H1 (cell line): Measurements from ENCODE around the gene ADAMTS8. TPM values are rescaled to one million over a fixed set of nuclear protein-coding genes. Genes with fewer than 3 reads are reported as not detected.

Source experiments
- CTCF ChIA-PET: fragments of 300-600 bp; sonication (Branson Sonifier 250); formaldehyde crosslinking; loops from one replicate; lab custom pipeline; 2021; ENCODE audit not compliant: partially characterized antibody; lab: Charles Lee
- POLR2A ChIA-PET: fragments of 300-600 bp; sonication (Branson Sonifier 250); formaldehyde crosslinking; loops from one replicate; lab custom pipeline; 2021; ENCODE audit warnings: inconsistent platforms; ENCODE audit not compliant: partially characterized antibody; lab: Charles Lee
- DNase-seq, 2 experiments: peaks; one replicate each; pipeline versions ENCODE4 v3.0.0 to v3.0.0-alpha.2; 2010 to 2022; ENCODE audit warnings: low spot score in 2 of 2, low read depth in 1 of 2, mixed read lengths in 1 of 2
- FAIRE-seq: peaks from 2 replicates; lab custom pipeline; 2011; peaks lifted over from hg19 to GRCh38; lab: Jason Lieb, UNC
- H2AFZ ChIP-seq: 2 replicates; pipeline ENCODE4 v1.8.1; 2012; ENCODE audit warnings: low read length, inconsistent platforms
- H2AK5ac ChIP-seq: 2 replicates; pipeline ENCODE4 v1.6.1; 2013; ENCODE audit warnings: low read depth, low read length
- H2BK120ac ChIP-seq: replicated peaks from 2 replicates; pipeline ENCODE3; 2013; ENCODE audit warnings: low read depth, low read length, inconsistent platforms
- H2BK12ac ChIP-seq: 2 replicates; pipeline ENCODE4 v1.6.1; 2013; ENCODE audit warnings: low read depth, low read length
- H2BK15ac ChIP-seq: 2 replicates; pipeline ENCODE4 v1.6.1; 2013; ENCODE audit warnings: low read length
- H2BK20ac ChIP-seq: 2 replicates; pipeline ENCODE4 v1.6.1; 2013; ENCODE audit warnings: low read length
- H2BK5ac ChIP-seq: 2 replicates; pipeline ENCODE4 v1.6.1; 2013; ENCODE audit warnings: low read depth, low read length
- H3K14ac ChIP-seq: 2 replicates; pipeline ENCODE4 v1.6.1; 2013; ENCODE audit warnings: inconsistent platforms; ENCODE audit not compliant: insufficient read length
- H3K18ac ChIP-seq: 2 replicates; pipeline ENCODE4 v1.6.1; 2013; ENCODE audit warnings: low read length; ENCODE audit errors: extremely low read depth
- H3K23ac ChIP-seq: 2 replicates; pipeline ENCODE4 v1.6.1; 2013; ENCODE audit warnings: inconsistent platforms; ENCODE audit not compliant: insufficient read length
- H3K23me2 ChIP-seq: 2 replicates; pipeline ENCODE4 v1.6.1; 2013; ENCODE audit warnings: low read depth, low read length
- H3K27ac ChIP-seq: 2 replicates; pipeline ENCODE4 v1.6.1; 2011; ENCODE audit warnings: low read depth, low read length, inconsistent platforms
- H3K27me3 ChIP-seq, 4 experiments: replicated peaks in 1 of 4; 1 replicate in 1 of 4; 2 replicates in 3 of 4; pipeline versions ENCODE4 v1.6.1 to v1.8.1; 2011 to 2013; ENCODE audit warnings: low read length in 3 of 4, mild to moderate bottlenecking in 3 of 4, inconsistent platforms in 2 of 4, mixed read lengths in 2 of 4, moderate library complexity in 1 of 4; ENCODE audit not compliant: control insufficient read depth in 3 of 4, insufficient read depth in 3 of 4; ENCODE audit errors: extremely low read depth in 1 of 4
- H3K36me3 ChIP-seq, 4 experiments: 2 replicates each; pipeline versions ENCODE4 v1.6.1 to v1.8.1; 2011 to 2013; ENCODE audit warnings: mild to moderate bottlenecking in 4 of 4, low read length in 3 of 4, moderate library complexity in 2 of 4, control low read depth in 1 of 4, inconsistent platforms in 1 of 4; ENCODE audit not compliant: insufficient read depth in 4 of 4, control insufficient read depth in 2 of 4
- H3K4ac ChIP-seq: replicated peaks from 2 replicates; pipeline ENCODE3; 2013; ENCODE audit warnings: low read length, low read depth, mixed read lengths, inconsistent platforms; ENCODE audit not compliant: insufficient read length
- H3K4me1 ChIP-seq, 4 experiments: replicated peaks in 1 of 4; 1 replicate in 1 of 4; 2 replicates in 3 of 4; pipeline versions ENCODE4 v1.6.1 to v1.8.1; 2011 to 2013; ENCODE audit warnings: low read length in 3 of 4, inconsistent platforms in 2 of 4, mixed read lengths in 1 of 4; ENCODE audit not compliant: insufficient read depth in 4 of 4, control insufficient read depth in 3 of 4
- H3K4me2 ChIP-seq, 2 experiments: 2 replicates each; pipeline versions ENCODE4 v1.6.1 to v1.8.1; 2011 to 2013; ENCODE audit warnings: low read depth in 2 of 2, low read length in 2 of 2, control low read depth in 1 of 2, inconsistent platforms in 1 of 2, mild to moderate bottlenecking in 1 of 2; ENCODE audit not compliant: insufficient read depth in 1 of 2
- H3K4me3 ChIP-seq, 4 experiments: fragments of 200-600, 300-600 bp in 1 of 4; sonication (generic), shearing (Covaris generic), sonication (Bioruptor Twin) in 1 of 4; 2 replicates each; pipeline versions ENCODE4 v1.5.1 to v1.8.1; 2011 to 2016; ENCODE audit warnings: low read length in 4 of 4, low read depth in 3 of 4, control low read depth in 2 of 4, inconsistent platforms in 2 of 4, mild to moderate bottlenecking in 2 of 4, mixed read lengths in 1 of 4, moderate library complexity in 1 of 4; ENCODE audit not compliant: insufficient read depth in 2 of 4; ENCODE audit errors: extremely low read depth in 1 of 4
- H3K56ac ChIP-seq: replicated peaks from 2 replicates; pipeline ENCODE3; 2013; ENCODE audit warnings: low read depth, mild to moderate bottlenecking, mixed read lengths, low read length, inconsistent platforms; ENCODE audit not compliant: insufficient read length
- H3K79me1 ChIP-seq: 2 replicates; pipeline ENCODE4 v1.6.1; 2013; ENCODE audit warnings: low read depth, low read length, control low read depth
- H3K79me2 ChIP-seq, 2 experiments: 2 replicates each; pipeline versions ENCODE4 v1.6.1 to v1.8.1; 2012 to 2013; ENCODE audit warnings: low read length in 2 of 2, mild to moderate bottlenecking in 2 of 2, inconsistent platforms in 1 of 2; ENCODE audit not compliant: insufficient read depth in 2 of 2, control insufficient read depth in 1 of 2
- H3K9ac ChIP-seq, 4 experiments: replicated peaks in 1 of 4; 1 replicate in 1 of 4; 2 replicates in 3 of 4; pipeline versions ENCODE4 v1.6.1 to v1.8.1; 2011 to 2013; ENCODE audit warnings: low read depth in 3 of 4, low read length in 3 of 4, control low read depth in 2 of 4, mild to moderate bottlenecking in 2 of 4, moderate library complexity in 2 of 4, inconsistent platforms in 1 of 4; ENCODE audit errors: extremely low read depth in 1 of 4
- H3K9me3 ChIP-seq, 2 experiments: 2 replicates each; pipeline versions ENCODE4 v1.6.1 to v1.8.1; 2012 to 2013; ENCODE audit warnings: mild to moderate bottlenecking in 2 of 2, moderate library complexity in 2 of 2, control low read depth in 1 of 2, inconsistent platforms in 1 of 2, low read depth in 1 of 2, low read length in 1 of 2, mixed read lengths in 1 of 2; ENCODE audit not compliant: insufficient read depth in 2 of 2
- H4K20me1 ChIP-seq, 2 experiments: replicated peaks in 1 of 2; 2 replicates each; pipeline versions ENCODE3 to v1.8.1; 2011 to 2013; ENCODE audit warnings: inconsistent platforms in 2 of 2, low read length in 2 of 2, mild to moderate bottlenecking in 1 of 2; ENCODE audit not compliant: insufficient read depth in 2 of 2, control insufficient read depth in 1 of 2
- H4K5ac ChIP-seq: 2 replicates; pipeline ENCODE4 v1.6.1; 2013; ENCODE audit warnings: low read length, low read depth, mixed read lengths, inconsistent platforms; ENCODE audit not compliant: insufficient read length
- H4K8ac ChIP-seq: 2 replicates; pipeline ENCODE4 v1.8.0; 2013; ENCODE audit warnings: mild to moderate bottlenecking, moderate library complexity, low read length, inconsistent platforms; ENCODE audit not compliant: insufficient read depth; ENCODE audit errors: extremely low read depth
- H4K91ac ChIP-seq: replicated peaks from 2 replicates; pipeline ENCODE3; 2013; ENCODE audit warnings: low read length, mixed read lengths, inconsistent platforms; ENCODE audit not compliant: insufficient read length
- EP300 ChIP-seq, 2 experiments: IDR thresholded peaks; 1 replicate in 1 of 2; 2 replicates in 1 of 2; pipeline ENCODE4 v1.6.1; 2011 to 2012; ENCODE audit warnings: low read depth in 2 of 2, low read length in 2 of 2, mild to moderate bottlenecking in 2 of 2, borderline replicate concordance in 1 of 2, inconsistent platforms in 1 of 2, moderate library complexity in 1 of 2
- FOSL1 ChIP-seq: IDR thresholded peaks from 2 replicates; pipeline ENCODE4 v1.6.1; 2011; ENCODE audit warnings: mild to moderate bottlenecking, low read depth, low read length, moderate library complexity; ENCODE audit not compliant: insufficient read depth
- NANOG ChIP-seq: IDR thresholded peaks from 2 replicates; pipeline ENCODE4 v1.6.1; 2011; ENCODE audit warnings: low read length, low read depth, mild to moderate bottlenecking, inconsistent platforms; ENCODE audit not compliant: insufficient read depth, poor library complexity, severe bottlenecking
- RXRA ChIP-seq: IDR thresholded peaks from 2 replicates; pipeline ENCODE4 v1.6.1; 2011; ENCODE audit warnings: low read depth, mild to moderate bottlenecking, low read length, moderate library complexity; ENCODE audit not compliant: insufficient read depth
- SIN3A ChIP-seq, 2 experiments: IDR thresholded peaks in 1 of 2; conservative IDR thresholded peaks in 1 of 2; 2 replicates each; pipeline ENCODE4 v1.6.1; 2011 to 2012; ENCODE audit warnings: low read length in 2 of 2, improper control_type of control experiment in 1 of 2, low read depth in 1 of 2, mild to moderate bottlenecking in 1 of 2
- SUZ12 ChIP-seq: fragments of 200-600 bp; sonication (generic); IDR thresholded peaks from 2 replicates; pipeline ENCODE4 v1.6.1; 2012; ENCODE audit warnings: mild to moderate bottlenecking, inconsistent platforms, low read length, moderate library complexity, mixed read lengths
- TBP ChIP-seq: IDR thresholded peaks from 2 replicates; pipeline ENCODE4 v1.6.1; 2011; ENCODE audit warnings: low read depth, low read length, improper control_type of control experiment
- TEAD4 ChIP-seq: IDR thresholded peaks from 2 replicates; pipeline ENCODE4 v1.6.1; 2012; ENCODE audit warnings: low read depth, low read length, inconsistent platforms, mixed read lengths
- whole genome bisulfite sequencing, 2 experiments: shearing (Covaris generic) in 1 of 2; methylation state at CpG; one replicate each; pipeline versions ENCODE4 v1.1.6 to v1.1.7; 2013 to 2015; ENCODE audit warnings: low lambda C conversion rate in 2 of 2, mixed read lengths in 2 of 2, inconsistent platforms in 1 of 2, low coverage in 1 of 2, missing lambda C conversion rate in 1 of 2; ENCODE audit not compliant: insufficient replicate concordance in 2 of 2, insufficient coverage in 1 of 2, insufficient read length in 1 of 2; ENCODE audit errors: extremely low coverage in 1 of 2, missing lambda C conversion rate in 1 of 2; 5-methylcytosine and 5-hydroxymethylcytosine counted together
- polyA plus RNA-seq, 7 experiments: library from polyadenylated mRNA; depleted of rRNA in 3 of 7; stranded (reverse) in 5 of 7; unstranded in 2 of 7; fragments of >200 nt in 5 of 7; fragments of 200-250 nt in 2 of 7; gene quantifications; 1 replicate in 5 of 7; 2 replicates in 1 of 7; 4 replicates in 1 of 7; pipeline versions ENCODE4 v1.2.1 to v1.2.3, GENCODE V29; 2011 to 2013; ENCODE audit warnings: missing spikeins in 2 of 7, mixed read lengths in 2 of 7
- total RNA-seq: library from RNA; stranded (reverse); fragmentation: NEBNext Ultra II Directional; extraction: Animal tissue kit (Norgen Biotek cat#: 25700); gene quantifications from 2 replicates; pipeline ENCODE4 v1.2.1, GENCODE V29; 2021
- TF ChIP-seq, protein P1 (sequence below): IDR thresholded peaks from 2 replicates; pipeline ENCODE4 v1.6.1; 2012; ENCODE audit warnings: inconsistent platforms

ADAMTS8 gene
- total and polyA plus RNA-seq, 2 of the 8 experiments (the other 6 are each of a cell fraction or from before 2014, with no cell fraction given), result 9.3 to 16.6 TPM

DNA sequence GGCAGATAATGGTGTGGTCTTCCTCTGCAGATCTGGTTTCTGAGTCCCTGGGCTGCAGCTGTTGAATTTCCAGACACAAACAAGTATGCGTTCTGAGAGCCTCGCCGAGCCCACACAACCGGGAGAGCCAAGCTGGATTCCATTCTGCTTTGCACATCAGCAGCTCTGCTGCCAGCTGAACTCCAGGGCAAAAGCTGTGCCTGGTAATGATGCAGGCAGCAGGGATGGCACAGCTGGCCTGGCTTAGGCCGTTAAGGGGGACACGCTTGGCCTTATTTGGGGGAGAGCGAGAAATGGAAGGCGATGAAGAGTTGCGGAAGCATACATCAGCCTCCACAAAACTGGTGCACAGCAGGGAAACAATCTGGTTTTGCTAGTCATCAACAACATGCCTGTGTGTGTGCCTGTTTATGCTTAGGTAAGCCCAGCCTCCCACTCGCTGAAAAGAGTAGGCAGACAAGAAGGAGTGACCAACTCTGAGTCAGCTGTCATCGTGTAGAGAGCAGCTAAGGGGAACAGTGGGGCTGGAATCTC is 25.1 kb downstream of the ADAMTS8 start:
- peak overlapping the region; percentile 11 for H3K4ac ChIP-seq
- peak overlapping the region; percentile 4 for H3K14ac ChIP-seq
- no peak overlapping the region for H4K5ac ChIP-seq
- peak overlapping the region; percentile 32; the same call in 1 of the 2 replicates for H2BK15ac ChIP-seq
- DNase-seq (no peak), FAIRE-seq (peak; percentile 32)
- ChIA-PET POLR2A (interaction anchor here (0.8 to 4.3 kb wide), 9 partner anchors 12 to 107 kb away, joined by 3 to 26 read pairs (median 4); no protein-coding TSS in a partner anchor), CTCF (interaction anchor here (0.6 to 3.2 kb wide), 9 partner anchors 8 to 191 kb away, joined by 3 to 9 read pairs (median 3); no protein-coding TSS in a partner anchor)
- no peak overlapping the region for H2AFZ ChIP-seq
- H3K9me3 ChIP-seq, result no peaks in the 10 kb centered on the region
- peak overlapping the region; percentile 19 to 32; a peak in 3 of 4 replicates for H3K4me2 ChIP-seq
- H4K91ac ChIP-seq, result peak overlapping the region; percentile 97
- H3K23ac ChIP-seq, result no peak overlapping the region
- H3K79me2 ChIP-seq, result no peaks in the 10 kb centered on the region
- peaks cover 9 to 24% (median 13%) of the 10 kb centered on the region in 4 experiments for H3K4me1 ChIP-seq
- H4K8ac ChIP-seq, result 0 out of 2 replicates have a peak overlapping the region, but pooled peaks have one; percentile 53
- H3K23me2 ChIP-seq, result no peaks in the 10 kb centered on the region
- peak overlapping the region; percentile 85 for H2AK5ac ChIP-seq
- peak overlapping the region in 1 of 4 experiments; percentile 22; a peak in 1 of 8 replicates for H3K4me3 ChIP-seq
- H3K36me3 ChIP-seq, result 0 out of 8 replicates have a peak, but pooled peaks cover 0 to 3% (median under 1%) of the 10 kb centered on the region in 4 experiments
- H2BK5ac ChIP-seq, result peak overlapping the region; percentile 97
- no peaks in the 10 kb centered on the region; a peak in 1 of 7 replicates for H3K27me3 ChIP-seq
- H3K18ac ChIP-seq, result peak overlapping the region; percentile 56
- H2BK12ac ChIP-seq, result peak overlapping the region; percentile 97
- H3K27ac ChIP-seq, result peak overlapping the region; percentile 87
- peak overlapping the region; percentile 82 for H2BK20ac ChIP-seq
- peak overlapping the region; percentile 93 for H2BK120ac ChIP-seq
- H3K56ac ChIP-seq, result peak overlapping the region; percentile 35
- no peaks in the 10 kb centered on the region for H3K79me1 ChIP-seq
- H4K20me1 ChIP-seq, result no peaks in the 10 kb centered on the region
- H3K9ac ChIP-seq, result peak overlapping the region in 2 of 4 experiments; percentile 26 to 45; a peak in 4 of 7 replicates
- WGBS, 2 experiments, result 66% methylated on average over 11 of the region's 11 CpGs; no CpG with 5 or more reads in 1 of the 2 experiments
- TF ChIP-seq SIN3A (conservative IDR thresholded peaks at IDR 0.05 in 1 of 2, IDR thresholded peaks at IDR 0.05 in 1 of 2; ENCODE audit: low read depth in 1 of 2, low read length in 2 of 2), result no peak
- TF ChIP-seq, protein P1, sequence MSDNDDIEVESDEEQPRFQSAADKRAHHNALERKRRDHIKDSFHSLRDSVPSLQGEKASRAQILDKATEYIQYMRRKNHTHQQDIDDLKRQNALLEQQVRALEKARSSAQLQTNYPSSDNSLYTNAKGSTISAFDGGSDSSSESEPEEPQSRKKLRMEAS, result 0 out of 2 replicates have a peak, but pooled peaks have one; percentile 1
- no peak for TF ChIP-seq EP300 (IDR thresholded peaks at IDR 0.05; ENCODE audit: borderline replicate concordance in 1 of 2, low read depth in 2 of 2, low read length in 2 of 2)
- TF ChIP-seq FOSL1, result no peak
- no peak for TF ChIP-seq TEAD4
- TF ChIP-seq SUZ12, result no peak
- no peak for TF ChIP-seq NANOG
- 0 out of 2 replicates have a peak, but pooled peaks have one; percentile 23 for TF ChIP-seq TBP
- TF ChIP-seq RXRA, result no peak
